ENCODE results near the gene ARMC6.

GRCh38 chr19:19087676-19088075 lies 54.3 kb downstream of the ARMC6 start:
- no peak for TF ChIP-seq CTCF (IDR thresholded peaks at IDR 0.05; ENCODE audit: poor library complexity)
- no peak for TF ChIP-seq EZH2 (IDR thresholded peaks at IDR 0.05; ENCODE audit: borderline replicate concordance)
- TF ChIP-seq EZH2phosphoT487 (IDR thresholded peaks at IDR 0.05; ENCODE audit: low read depth, severe bottlenecking, unreplicated experiment) = no peak
